ENCODE measurements around the gene RREB1.
A peak's percentile ranks its signal among the peaks of the same experiment; 100 is the strongest.

RREB1 gene

DNA sequence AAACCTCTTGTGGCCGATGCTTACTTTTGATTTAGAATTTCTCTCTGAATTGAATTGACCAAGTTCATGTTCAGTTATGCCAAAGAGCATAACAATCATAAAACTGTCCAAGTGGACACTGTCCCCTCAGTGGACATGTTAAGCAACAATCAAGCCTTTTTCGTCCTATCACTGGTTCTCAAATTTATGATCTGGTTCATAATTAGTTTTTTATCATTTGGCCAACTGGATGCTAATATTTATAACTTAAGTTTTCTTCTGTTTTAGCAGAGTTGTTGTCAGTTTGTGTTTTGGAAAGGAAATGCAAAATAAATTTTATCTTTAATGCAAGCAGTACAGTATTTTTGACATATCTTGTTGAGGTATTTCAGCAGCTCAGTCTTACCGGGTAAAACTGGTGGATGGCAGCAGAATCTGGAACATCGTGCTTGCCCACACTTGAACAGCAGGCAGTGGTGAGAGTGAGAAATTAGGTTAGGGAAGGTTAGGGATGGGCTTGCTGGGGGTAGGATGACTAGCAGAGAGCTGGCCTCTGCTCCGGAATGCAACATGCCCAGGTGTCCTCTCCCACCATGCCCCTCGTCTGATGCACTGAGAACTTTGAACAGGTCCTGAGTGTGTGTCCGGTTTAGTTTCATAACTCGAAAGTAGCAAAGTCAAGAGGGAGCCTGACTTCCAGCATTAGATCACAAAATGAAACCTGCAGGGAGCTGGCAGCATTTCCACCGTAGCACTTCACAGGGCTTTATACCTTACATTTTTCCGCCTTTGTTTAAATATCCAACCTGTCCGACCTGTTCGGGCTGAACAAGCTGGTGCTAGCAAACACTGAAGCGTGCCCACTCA is 93.1 kb downstream of the RREB1 start:
- H3K27ac ChIP-seq = peak overlapping the region in 19 of 21 experiments; percentile 3 to 87 (median 74)
- no peak overlapping the region for H3K4me3 ChIP-seq

DNA sequence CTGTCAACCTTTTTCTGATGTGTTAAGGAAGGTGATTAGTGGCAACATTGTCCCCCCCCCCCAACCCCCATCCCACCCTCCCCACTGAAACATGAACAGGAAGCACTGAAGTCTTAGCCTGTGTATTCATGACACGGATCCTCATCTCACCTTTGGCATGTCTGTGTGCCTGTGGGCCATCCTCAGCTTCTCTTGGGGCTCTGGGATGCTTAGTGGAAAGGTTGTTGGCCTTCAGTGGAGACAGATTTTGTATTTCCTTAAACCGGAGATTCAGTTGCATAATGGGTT is 93.6 kb downstream of the RREB1 start:
- no peak overlapping the region for H3K4me3 ChIP-seq

DNA sequence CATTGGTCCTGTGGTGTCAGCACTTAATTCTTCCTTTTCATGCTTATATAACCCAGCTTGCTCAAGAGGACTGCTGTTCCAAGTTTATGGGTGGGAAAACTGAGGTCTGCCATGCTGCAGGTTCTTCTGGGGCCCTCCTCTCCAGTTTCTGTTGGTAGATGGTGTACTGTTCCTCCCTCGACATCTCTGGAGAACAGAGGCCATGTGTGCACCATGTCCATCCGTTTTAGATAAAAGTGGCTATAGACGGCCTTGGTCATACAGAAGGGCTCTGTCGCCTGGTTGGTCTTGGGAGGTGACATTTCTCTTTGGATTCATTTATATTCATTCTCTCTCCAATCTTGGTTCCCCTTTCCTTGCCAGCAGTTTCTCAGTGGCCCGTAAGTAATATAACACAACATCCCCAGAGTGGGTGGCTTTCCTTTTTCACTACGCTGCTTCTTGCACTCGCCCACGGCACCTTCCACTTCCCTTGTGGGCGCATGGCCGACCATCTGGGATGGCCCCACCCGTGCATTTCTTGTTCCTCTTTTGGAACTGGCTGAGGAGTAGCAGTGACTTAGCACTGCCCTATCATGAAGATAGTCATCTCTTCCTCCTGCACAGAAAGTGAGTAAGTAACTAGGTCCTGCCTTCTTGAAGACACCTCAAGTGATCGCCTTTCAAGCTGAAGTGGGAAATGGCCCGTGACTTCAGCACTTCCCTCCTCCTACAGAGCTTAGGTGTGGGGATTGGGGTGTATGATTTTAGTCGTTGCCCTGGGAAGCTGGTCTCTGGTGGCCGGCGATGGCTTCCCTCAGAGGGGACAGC is 94.2 kb downstream of the RREB1 start:
- Histone ChIP-seq H3K27ac (peak overlapping the region in 20 of 21 experiments; percentile 3 to 87 (median 74)), H3K4me3 (no peak overlapping the region)

More for the DNA sequence above, 93.6 kb downstream of the RREB1 start:
- peak overlapping the region in 20 of 21 experiments; percentile 3 to 87 (median 74) for H3K27ac ChIP-seq

DNA sequence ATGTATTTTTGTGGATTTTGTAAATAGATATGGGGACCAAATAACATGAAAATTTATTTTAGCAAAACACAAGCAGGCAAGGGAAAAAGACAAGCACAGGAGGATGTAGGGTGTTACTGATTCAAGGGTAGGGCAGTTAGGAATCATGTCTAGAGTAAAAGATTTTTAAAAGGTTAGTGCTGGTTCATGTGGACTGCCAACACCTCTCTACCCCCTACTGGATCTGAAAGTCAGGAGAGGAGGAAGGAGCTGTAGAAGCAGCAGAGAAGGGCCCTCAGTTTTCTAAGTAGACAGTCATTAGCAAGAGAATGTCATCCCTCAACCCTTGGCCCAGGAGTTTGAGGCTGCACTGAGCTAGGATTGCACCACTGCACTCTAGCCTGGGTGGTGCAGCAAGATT is 95.2 kb downstream of the RREB1 start:
- H3K27ac ChIP-seq = peak overlapping the region in 18 of 21 experiments; percentile 3 to 87 (median 74)

DNA sequence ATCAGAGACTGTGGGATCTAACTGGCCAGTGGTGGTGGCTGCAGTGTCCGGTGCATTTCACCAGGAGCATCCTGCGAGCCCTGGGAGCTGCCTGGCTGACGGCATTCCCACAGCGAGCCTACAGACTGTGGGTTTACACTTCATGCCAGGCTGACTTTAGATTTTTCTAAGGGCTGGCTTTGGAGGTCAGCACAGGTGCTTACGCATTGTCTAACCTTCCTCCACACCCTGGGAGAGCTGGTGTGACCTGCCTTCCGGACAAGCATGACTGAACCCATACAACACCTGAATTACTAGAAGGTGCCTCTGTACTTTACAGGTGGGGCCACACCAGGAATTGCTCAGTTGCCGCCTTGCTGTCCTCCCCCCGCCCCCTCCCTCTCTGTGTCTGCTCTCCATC is 96.2 kb downstream of the RREB1 start:
- Histone ChIP-seq H3K4me3 (no peak overlapping the region), H3K27ac (peak overlapping the region in 5 of 21 experiments; percentile 25 to 85 (median 81))

More for the DNA sequence above, 95.2 kb downstream of the RREB1 start:
- no peak overlapping the region for H3K4me3 ChIP-seq

DNA sequence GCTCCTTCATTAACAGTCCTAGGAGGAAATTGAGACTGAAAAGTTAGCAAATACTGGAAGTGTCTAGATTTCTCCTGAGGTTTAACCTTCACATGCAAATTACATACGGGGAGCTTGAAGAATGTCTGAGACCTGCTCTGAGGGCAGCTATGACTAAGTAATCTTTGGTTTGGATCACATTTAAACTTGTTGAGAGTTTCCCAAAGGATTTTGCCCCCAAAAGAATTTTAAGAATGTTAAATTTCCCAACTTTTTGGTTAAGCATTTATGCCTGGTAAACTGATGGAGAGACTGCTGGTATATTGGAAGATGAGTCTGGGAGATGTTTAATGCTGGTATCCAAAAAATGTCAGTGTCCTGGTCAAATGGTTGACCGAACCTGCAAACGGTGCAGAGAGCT is 97.0 kb downstream of the RREB1 start:
- H3K4me3 ChIP-seq = no peak overlapping the region
- H3K27ac ChIP-seq = peak overlapping the region in 2 of 21 experiments; percentile 10 to 20

DNA sequence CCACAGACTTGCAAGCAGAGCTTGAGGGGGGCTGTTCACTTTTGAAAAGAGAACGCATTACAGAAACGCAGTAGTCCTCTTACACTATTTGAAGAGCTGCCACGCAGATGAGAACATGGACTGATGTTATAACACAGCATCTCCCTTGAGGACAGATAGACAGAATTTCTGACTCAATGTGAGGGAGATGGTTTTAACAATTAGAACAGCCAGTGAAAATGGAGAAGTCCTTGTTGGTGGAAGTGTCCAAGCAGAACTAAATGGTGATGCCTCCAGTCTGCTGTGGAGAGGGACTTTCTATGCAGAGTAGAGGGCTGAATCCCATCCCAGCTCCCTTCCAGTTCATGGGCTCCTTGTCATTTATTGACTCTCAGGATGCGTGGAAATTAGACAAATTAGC is 100.0 kb downstream of the RREB1 start:
- Histone ChIP-seq H3K4me3 (no peak overlapping the region), H3K27ac (no peak overlapping the region)

DNA sequence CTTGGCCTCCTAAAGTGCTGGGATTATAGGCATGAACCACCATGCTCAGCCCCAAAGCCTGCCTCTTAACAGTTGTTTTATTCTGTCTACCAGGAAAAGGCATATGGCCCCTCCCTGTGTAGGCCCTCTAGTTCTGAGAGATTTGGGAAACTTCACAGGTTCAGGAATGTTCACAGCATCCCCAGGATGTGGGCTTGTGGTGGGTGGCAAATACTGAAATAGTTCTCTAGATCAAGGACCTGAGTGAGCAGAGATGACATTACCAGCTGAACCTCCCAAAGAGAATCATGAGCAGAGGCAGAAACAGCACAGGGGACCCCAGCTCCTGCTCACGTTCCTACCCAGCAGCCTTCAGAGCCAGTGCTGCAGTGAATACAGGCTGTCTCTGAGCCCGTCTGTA is 105.7 kb downstream of the RREB1 start:
- Histone ChIP-seq H3K27ac (peak overlapping the region in 1 of 21 experiments; percentile 5), H3K4me3 (no peak overlapping the region)

DNA sequence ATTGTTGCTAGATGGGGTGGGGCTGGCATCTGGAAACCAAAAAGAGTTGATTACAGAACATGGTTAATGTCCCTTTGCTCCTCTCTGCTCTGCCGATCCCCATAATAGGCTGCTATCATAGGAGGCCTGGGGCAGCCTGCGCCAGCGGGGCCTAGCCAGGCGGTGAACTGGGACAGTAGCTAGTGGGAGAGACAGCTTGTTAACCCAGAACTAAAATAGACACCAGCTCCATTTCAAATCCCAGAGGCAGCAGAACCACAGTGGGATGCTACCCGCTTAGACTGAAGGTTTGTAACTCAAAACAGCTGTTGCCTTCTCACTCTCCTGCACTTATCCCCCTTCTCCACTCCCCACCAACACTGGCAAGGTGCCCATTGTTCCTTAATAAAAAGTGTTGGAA is 106.7 kb downstream of the RREB1 start:
- peak overlapping the region in 1 of 21 experiments; percentile 30 for H3K27ac ChIP-seq

DNA sequence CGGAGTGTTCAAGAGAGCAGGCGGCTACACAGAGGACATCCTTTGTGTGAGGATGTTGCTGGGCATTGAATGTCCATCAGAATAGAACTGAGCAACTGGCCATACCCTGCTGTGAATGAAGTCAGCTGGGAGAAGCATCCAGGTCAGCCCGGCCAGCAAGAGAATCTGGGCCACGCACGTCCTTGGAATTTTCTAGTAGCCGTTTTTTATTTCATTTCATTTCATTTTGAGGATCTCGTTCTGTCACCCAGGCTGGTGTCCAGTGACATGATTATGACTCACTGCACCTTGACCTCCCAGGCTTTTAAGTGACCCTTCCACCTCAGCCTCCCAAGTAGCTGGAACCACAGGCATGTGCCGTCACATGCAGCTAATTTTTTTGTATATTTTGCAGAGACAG is 107.4 kb downstream of the RREB1 start:
- no peak overlapping the region for H3K4me3 ChIP-seq
- H3K27ac ChIP-seq = peak overlapping the region in 1 of 21 experiments; percentile 47

More for the DNA sequence above, 106.7 kb downstream of the RREB1 start:
- H3K4me3 ChIP-seq = no peak overlapping the region

DNA sequence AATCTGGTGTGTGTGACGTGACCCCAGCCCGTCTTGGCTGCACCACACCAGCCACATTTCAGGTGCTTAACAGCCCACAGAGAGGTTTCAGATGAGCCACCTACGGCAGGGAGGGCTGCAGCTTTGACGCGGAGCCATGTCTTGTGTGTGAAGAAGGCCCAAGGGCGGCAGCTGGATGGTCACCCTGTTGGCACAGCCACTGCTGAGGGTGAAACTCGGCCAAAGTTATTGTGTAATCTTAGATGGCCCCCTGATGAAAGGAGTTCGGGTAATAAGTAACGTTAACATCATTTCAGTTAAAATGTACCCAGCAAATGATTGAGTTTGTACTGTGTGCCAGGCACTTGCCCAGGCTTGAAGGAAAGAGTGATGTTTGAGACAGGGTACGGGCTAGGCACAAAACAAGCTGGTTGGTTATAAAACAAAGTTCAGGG is 108.1 kb downstream of the RREB1 start:
- peak overlapping the region in 8 of 21 experiments; percentile 17 to 72 (median 52) for H3K27ac ChIP-seq

DNA sequence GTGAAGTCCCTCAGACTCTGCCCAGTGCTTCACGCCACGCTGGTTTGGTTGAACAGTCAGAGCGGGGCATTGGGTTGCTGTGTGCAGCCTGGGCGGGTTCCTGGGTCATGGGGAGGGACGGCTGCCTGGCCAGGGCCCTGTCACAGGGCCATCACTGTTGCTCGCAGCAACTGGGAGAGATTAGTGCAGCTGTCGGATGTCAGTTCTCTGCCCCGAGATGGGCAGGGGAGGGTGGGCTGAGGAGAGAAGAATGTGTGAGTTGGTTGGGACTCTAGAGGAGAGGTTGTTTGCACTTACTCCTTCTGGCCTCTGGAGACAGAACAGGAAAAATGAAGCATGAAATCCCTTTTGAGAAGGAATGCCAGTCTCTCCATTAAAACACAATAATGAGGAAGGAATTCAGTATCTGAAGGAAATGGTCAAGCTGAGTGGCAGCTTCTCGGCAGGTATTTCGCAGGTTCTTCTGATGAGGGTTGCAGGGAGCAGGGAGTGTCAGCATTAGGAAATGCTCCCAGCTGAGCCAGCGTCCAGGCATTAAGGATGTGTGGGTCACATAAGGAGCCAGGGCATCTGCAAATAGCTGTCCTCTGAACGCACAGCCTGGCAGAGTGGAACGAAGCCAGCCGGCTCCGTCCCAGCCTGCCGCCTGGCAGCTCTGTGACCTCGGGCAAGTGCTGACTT is 109.3 kb downstream of the RREB1 start:
- Histone ChIP-seq H3K27ac (peak overlapping the region in 13 of 21 experiments; percentile 17 to 75 (median 60)), H3K4me3 (no peak overlapping the region)

More for the DNA sequence above, 108.1 kb downstream of the RREB1 start:
- H3K4me3 ChIP-seq = no peak overlapping the region

DNA sequence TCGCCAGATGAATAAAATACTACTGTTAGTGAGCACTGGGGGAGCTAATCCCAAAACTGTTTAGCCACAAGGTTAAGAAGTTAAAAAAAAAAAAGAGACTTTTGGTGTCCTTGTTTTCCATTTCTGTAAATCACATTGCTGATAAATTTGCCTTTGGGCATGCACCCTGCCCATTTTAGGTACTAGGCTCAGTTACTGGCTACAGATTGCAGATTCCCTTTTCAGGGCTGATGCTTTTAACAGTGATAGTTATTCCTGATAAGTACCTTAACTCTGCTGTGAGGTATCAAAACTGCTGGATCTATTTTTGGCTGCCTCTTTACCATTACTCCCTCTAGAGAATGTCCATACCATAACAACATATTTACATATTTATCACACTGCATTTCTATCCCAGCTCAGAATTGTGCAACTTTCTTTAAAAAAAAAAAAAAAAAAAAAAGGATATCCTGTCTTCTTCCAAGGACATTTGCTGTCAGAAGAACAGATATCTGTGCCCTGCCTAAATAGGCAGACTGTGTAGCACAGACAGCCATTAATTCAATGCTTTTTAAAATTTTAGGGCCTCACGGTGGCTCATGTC is 110.7 kb downstream of the RREB1 start:
- H3K27ac ChIP-seq = peak overlapping the region in 4 of 21 experiments; percentile 14 to 60 (median 22)
- H3K4me3 ChIP-seq = no peak overlapping the region

DNA sequence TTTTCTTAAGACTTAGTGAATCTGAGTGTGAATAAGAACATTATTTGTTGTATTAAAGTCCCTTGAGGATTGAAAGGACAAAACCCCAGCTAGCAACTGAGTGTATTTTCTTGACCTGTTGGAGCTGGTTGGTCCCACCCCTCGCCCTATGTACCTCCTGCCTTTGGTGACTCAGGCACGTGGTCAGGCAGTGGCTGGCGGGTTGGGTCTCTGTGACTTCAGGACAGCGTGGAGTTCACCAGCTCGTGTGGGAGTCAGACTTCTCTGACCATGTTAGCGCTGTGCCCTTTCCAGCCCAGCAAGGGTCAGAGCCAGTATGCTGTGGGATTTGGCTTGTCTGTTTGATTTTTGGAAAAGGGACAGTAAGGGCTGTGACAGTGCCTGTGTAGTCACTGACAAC is 111.5 kb downstream of the RREB1 start:
- Histone ChIP-seq H3K4me3 (no peak overlapping the region), H3K27ac (peak overlapping the region in 11 of 21 experiments; percentile 17 to 56 (median 36))

DNA sequence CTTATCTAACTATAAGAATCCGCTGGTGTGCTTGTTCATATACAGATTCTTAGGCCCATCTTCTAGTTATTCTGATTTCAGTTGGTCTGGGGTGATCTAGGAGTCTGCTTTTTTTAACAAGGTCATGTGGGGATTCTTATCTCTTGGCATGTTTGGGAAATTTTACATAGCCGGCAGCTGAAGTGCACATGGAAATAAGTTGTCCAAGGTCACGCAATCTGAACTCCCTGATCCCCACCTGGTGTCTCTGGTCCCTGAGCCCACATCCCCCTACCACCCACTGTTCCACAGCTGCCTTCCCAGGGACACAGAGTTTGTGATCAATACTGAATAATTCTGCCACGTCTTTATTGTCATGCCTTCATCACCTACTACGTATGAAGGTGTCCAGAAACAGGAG is 114.4 kb downstream of the RREB1 start:
- peak overlapping the region in 1 of 21 experiments; percentile 7 for H3K27ac ChIP-seq
- H3K4me3 ChIP-seq = no peak overlapping the region

DNA sequence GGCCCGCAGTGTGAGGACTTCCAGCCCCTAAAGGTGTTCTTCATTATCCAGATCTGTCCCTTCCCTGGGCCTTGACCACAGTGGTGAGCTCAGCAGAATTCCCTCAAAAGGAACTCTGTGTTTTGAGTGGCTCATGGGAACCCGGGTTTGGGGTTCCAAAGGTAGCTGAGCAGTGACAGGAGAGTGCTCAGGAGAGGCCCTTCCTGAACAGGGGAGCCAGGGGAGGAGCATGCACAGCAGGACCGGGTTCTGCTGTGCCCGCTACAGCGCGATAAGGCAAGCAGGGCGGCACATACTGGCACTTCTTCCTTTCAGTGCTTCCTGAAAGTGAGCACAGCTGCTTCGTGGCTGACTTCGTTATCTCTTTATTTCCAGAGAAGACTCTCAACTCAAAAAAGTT is 117.0 kb downstream of the RREB1 start:
- peak overlapping the region in 7 of 21 experiments; percentile 8 to 58 (median 26) for H3K27ac ChIP-seq

DNA sequence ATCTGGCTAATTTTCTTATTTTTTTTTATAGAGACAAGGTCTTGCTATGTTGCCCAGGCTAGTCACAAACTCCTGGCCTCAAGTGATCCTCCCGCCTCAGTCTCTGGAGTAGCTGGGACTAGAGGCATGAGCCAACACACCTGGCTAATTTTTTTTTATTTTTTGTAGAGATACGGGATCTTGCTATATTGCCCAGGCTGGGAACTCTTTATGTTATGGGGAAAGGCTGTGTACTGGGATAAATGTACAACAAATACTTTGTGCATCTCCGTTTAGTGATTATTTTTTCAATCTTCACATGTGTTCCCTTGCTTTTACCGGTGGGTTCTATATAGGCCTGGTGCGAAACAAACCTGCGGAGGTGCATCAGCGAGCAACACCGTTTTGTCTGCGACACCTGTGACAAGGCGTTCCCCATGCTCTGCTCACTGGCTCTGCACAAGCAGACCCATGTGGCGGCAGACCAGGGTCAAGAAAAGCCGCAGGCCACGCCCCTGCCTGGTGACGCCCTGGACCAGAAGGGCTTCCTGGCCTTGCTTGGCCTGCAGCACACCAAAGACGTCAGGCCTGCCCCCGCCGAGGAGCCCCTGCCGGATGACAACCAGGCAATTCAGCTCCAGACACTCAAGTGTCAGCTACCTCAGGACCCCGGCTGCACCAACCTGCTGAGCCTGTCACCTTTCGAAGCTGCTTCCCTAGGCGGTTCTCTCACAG is 121.1 kb downstream of the RREB1 start:
- H3K27ac ChIP-seq = no peak overlapping the region
- H3K4me3 ChIP-seq = no peak overlapping the region

More for the DNA sequence above, 117.0 kb downstream of the RREB1 start:
- no peak overlapping the region for H3K4me3 ChIP-seq

DNA sequence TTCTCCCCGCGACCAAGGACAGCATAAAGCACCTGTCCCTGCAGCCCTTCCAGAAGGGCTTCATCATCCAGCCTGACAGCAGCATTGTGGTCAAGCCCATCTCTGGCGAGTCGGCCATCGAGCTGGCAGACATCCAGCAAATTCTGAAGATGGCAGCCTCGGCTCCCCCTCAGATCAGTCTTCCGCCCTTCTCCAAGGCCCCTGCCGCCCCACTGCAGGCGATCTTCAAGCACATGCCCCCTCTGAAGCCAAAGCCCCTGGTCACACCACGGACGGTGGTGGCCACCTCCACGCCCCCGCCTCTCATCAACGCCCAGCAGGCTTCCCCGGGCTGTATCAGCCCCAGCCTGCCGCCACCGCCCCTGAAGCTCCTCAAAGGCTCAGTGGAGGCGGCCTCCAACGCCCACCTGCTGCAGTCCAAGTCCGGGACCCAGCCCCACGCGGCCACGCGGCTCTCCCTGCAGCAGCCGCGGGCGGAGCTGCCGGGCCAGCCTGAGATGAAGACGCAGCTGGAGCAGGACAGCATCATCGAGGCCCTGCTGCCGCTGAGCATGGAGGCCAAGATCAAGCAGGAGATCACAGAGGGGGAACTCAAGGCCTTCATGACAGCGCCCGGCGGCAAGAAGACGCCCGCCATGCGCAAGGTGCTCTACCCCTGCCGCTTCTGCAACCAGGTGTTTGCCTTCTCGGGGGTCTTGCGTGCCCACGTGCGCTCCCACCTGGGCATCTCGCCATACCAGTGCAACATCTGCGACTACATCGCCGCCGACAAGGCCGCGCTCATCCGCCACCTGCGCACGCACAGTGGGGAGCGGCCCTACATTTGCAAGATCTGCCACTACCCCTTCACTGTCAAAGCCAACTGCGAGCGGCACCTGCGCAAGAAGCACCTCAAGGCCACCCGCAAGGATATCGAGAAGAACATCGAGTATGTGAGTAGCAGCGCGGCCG is 121.9 kb downstream of the RREB1 start:
- H3K27ac ChIP-seq = no peak overlapping the region
- H3K4me3 ChIP-seq = no peak overlapping the region

Data from skin epidermis (tissue), 12 donors.